Measurements from ENCODE around the gene AGA. TPM values are rescaled to one million over a fixed set of nuclear protein-coding genes. Genes with fewer than 3 reads are reported as not detected.

The AGA gene
- total RNA-seq, 2 donors from 2014 or later, result 14.8 to 15.1 TPM

DNA sequence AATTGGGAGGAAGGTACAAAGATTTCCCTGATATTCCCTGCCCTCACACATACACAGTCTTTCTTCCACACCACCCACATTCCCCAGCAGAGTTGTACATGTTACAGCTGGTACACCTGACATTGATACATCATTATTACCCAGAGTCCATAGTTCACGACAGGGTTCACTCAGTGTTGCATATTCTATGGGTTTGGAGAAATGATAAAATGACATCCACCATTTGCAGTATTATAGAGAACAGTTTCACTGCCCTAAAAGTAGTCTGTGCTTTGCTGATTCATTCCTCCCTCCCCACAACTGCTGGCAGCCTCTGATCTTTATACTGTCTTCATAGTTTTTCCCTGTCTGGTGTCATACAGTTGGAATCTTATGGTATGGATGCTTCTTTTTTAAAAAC is 15.0 kb downstream of the AGA start:
- H3K36me3 Mint-ChIP-seq, result no peaks in the 10 kb centered on the region
- no peak for DNase-seq (ENCODE audit: low spot score)
- H3K9me3 Mint-ChIP-seq, result no peaks in the 10 kb centered on the region
- no peak for ATAC-seq
- H3K4me1 Mint-ChIP-seq (ENCODE audit: low read depth in 2 of 2), result no peaks in the 10 kb centered on the region
- H3K27ac Mint-ChIP-seq, result no peak overlapping the region
- no peak overlapping the region for H3K4me3 Mint-ChIP-seq
- H3K27me3 Mint-ChIP-seq, result peaks cover 0 to 4% of the 10 kb centered on the region in 2 donors

- Mint-ChIP-seq H3K36me3 (peaks cover 10% of the 10 kb centered on the region), H3K27ac (no peak overlapping the region), H3K4me1 (ENCODE audit: low read depth in 2 of 2) (no peaks in the 10 kb centered on the region), H3K9me3 (peaks cover 4% of the 10 kb centered on the region), H3K4me3 (no peak overlapping the region), H3K27me3 (peaks cover 8 to 11% of the 10 kb centered on the region in 2 donors)
- ATAC-seq (no peak), DNase-seq (ENCODE audit: low spot score) (no peak)
Observed at GRCh38 chr4:177419434-177419833, 22.8 kb downstream of the AGA start.

DNA sequence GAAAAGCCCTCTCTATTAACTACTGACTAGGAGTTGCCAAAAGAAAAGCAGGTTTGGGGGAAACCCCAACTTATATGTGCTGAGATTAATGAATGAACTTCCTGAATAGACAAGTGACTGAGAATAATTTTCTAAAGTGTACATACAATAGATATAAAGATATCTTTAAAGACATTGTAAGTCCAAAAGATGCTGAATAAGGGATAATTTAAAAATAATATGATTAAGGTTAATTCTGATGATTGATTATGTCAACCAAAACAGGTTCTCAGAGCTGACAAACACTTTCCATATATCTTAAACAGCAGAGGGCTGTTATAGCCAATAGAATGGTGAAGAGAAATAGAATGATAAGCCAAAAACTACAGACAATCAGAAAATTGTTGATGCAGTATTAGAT is 28.6 kb downstream of the AGA start:
- Mint-ChIP-seq H3K27ac (no peak overlapping the region), H3K9me3 (no peaks in the 10 kb centered on the region), H3K4me1 (ENCODE audit: low read depth in 2 of 2) (no peaks in the 10 kb centered on the region), H3K36me3 (no peaks in the 10 kb centered on the region), H3K4me3 (no peak overlapping the region), H3K27me3 (peaks cover 0 to 2% of the 10 kb centered on the region in 2 donors)
- no peak for DNase-seq (ENCODE audit: low spot score)
- ATAC-seq, result no peak

GRCh38 chr4:177413076-177413475 is 29.2 kb downstream of the AGA start:
- DNase-seq (ENCODE audit: low spot score), result no peak
- H3K4me3 Mint-ChIP-seq, result no peak overlapping the region
- no peaks in the 10 kb centered on the region for H3K9me3 Mint-ChIP-seq
- no peaks in the 10 kb centered on the region for H3K4me1 Mint-ChIP-seq (ENCODE audit: low read depth in 2 of 2)
- no peak overlapping the region for H3K27ac Mint-ChIP-seq
- ATAC-seq, result no peak
- H3K36me3 Mint-ChIP-seq, result no peaks in the 10 kb centered on the region
- peaks cover 0 to 2% of the 10 kb centered on the region in 2 donors for H3K27me3 Mint-ChIP-seq

- Mint-ChIP-seq H3K27me3 (peaks cover 0 to 2% of the 10 kb centered on the region in 2 donors), H3K9me3 (no peaks in the 10 kb centered on the region), H3K4me1 (ENCODE audit: low read depth in 2 of 2) (no peaks in the 10 kb centered on the region), H3K36me3 (no peaks in the 10 kb centered on the region), H3K4me3 (no peak overlapping the region), H3K27ac (no peak overlapping the region)
- DNase-seq (ENCODE audit: low spot score) (no peak), ATAC-seq (no peak)
Observed at GRCh38 chr4:177411996-177412395, 30.2 kb downstream of the AGA start.

- H3K4me3 Mint-ChIP-seq, result no peak overlapping the region
- ATAC-seq (no peak), DNase-seq (ENCODE audit: low spot score) (no peak)
- H3K9me3 Mint-ChIP-seq, result no peaks in the 10 kb centered on the region
- H3K4me1 Mint-ChIP-seq (ENCODE audit: low read depth in 2 of 2), result no peaks in the 10 kb centered on the region
- H3K36me3 Mint-ChIP-seq, result no peaks in the 10 kb centered on the region
- H3K27ac Mint-ChIP-seq, result no peak overlapping the region
- H3K27me3 Mint-ChIP-seq, result peaks cover 0 to 1% of the 10 kb centered on the region in 2 donors
Observed at GRCh38 chr4:177410566-177410965, 31.7 kb downstream of the AGA start.

DNA sequence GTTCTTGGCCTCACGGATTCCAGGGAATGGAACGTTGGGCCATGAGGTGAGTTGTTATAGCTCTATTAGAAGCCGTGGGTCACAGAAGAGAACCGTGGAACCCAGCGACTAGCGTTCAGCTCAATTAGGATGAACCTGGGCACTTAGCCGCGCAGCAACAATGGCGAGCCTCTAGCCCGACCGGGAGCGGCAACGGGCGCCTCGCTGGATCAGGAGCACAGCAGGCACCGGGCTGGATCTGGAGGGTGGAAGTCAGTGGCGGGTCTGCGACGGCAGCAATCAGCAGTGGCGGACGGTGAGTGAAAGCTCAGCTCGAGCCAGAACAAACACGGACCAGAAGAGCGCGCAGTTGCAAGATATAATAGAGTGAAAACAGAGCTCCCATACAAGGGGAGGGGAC is 34.2 kb downstream of the AGA start:
- Mint-ChIP-seq H3K4me1 (ENCODE audit: low read depth in 2 of 2) (peaks cover 0 to 8% of the 10 kb centered on the region in 2 donors), H3K27me3 (no peaks in the 10 kb centered on the region)

DNA sequence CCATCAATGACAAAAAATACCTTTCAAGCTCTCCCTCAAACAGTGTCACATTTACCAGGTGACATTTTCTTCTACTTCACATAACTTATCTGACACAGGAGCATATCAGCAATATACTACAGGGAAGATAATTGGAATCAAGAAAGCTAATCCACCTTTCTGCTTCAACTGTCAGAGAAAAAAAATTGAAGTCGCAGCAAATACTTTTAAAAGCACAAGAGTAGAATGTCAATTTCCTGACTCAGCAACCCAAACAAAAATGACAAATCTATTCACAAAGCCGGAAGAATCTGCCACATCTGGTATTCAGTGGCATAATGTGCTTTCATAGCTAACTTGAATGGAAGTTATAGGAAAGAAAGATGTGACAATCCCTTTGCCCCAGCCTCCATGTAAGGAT is 36.7 kb downstream of the AGA start:
- H3K36me3 Mint-ChIP-seq, result no peaks in the 10 kb centered on the region
- no peak for ATAC-seq
- H3K4me1 Mint-ChIP-seq (ENCODE audit: low read depth in 2 of 2), result peaks cover 16 to 23% of the 10 kb centered on the region in 2 donors
- no peaks in the 10 kb centered on the region for H3K9me3 Mint-ChIP-seq
- no peaks in the 10 kb centered on the region for H3K27me3 Mint-ChIP-seq
- no peak overlapping the region for H3K4me3 Mint-ChIP-seq
- no peak for DNase-seq (ENCODE audit: low spot score)
- H3K27ac Mint-ChIP-seq, result no peak overlapping the region

More for the DNA sequence above, 34.2 kb downstream of the AGA start:
- H3K27ac Mint-ChIP-seq, result no peak overlapping the region
- no peaks in the 10 kb centered on the region for H3K9me3 Mint-ChIP-seq
- DNase-seq (ENCODE audit: low spot score), result no peak
- no peak overlapping the region for H3K4me3 Mint-ChIP-seq
- ATAC-seq, result no peak
- H3K36me3 Mint-ChIP-seq, result no peaks in the 10 kb centered on the region

- Mint-ChIP-seq H3K4me1 (ENCODE audit: low read depth in 2 of 2) (peaks cover 21 to 29% of the 10 kb centered on the region in 2 donors), H3K36me3 (no peaks in the 10 kb centered on the region), H3K4me3 (no peak overlapping the region), H3K27ac (no peak overlapping the region), H3K27me3 (no peaks in the 10 kb centered on the region), H3K9me3 (no peaks in the 10 kb centered on the region)
- ATAC-seq (no peak), DNase-seq (ENCODE audit: low spot score) (no peak)
Observed at GRCh38 chr4:177404986-177405385, 37.3 kb downstream of the AGA start.

DNA sequence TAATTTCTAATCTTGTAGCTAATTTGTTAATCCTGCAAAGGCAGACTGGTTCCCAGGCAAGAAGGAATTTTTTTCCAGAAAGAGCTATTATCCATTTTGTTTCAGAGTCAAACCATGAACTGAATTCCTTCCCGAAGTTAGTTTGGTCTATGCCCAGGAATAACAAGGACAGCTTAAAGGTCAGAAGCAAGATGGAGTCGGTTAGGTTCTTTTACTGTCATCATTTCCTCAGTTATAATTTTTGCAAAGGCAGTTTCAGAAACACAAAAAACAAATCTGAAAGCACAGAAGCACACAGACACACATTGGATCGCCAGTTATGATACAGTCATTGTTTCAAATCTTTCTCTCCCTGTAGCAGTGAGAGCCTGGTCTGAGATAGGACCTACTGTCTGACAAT is 37.9 kb downstream of the AGA start:
- DNase-seq (ENCODE audit: low spot score), result no peak
- Mint-ChIP-seq H3K9me3 (no peaks in the 10 kb centered on the region), H3K27me3 (no peaks in the 10 kb centered on the region), H3K36me3 (no peaks in the 10 kb centered on the region), H3K27ac (peak overlapping the region in 1 of 2 donors; percentile 9), H3K4me1 (ENCODE audit: low read depth in 2 of 2) (peaks cover 28 to 33% of the 10 kb centered on the region in 2 donors), H3K4me3 (no peak overlapping the region)
- ATAC-seq, result no peak

- DNase-seq (ENCODE audit: low spot score), result no peak
- no peak for ATAC-seq
- Mint-ChIP-seq H3K9me3 (no peaks in the 10 kb centered on the region), H3K27me3 (no peaks in the 10 kb centered on the region), H3K27ac (peak overlapping the region in 1 of 2 donors; percentile 9), H3K4me3 (no peak overlapping the region), H3K4me1 (ENCODE audit: low read depth in 2 of 2) (peaks cover 28 to 33% of the 10 kb centered on the region in 2 donors), H3K36me3 (no peaks in the 10 kb centered on the region)
Observed at GRCh38 chr4:177403746-177404145, 38.5 kb downstream of the AGA start.

- H3K4me3 Mint-ChIP-seq, result peak overlapping the region; percentile 74
- no peaks in the 10 kb centered on the region for H3K9me3 Mint-ChIP-seq
- ATAC-seq, result peak in 1 of 2 donors; percentile 50
- no peaks in the 10 kb centered on the region for H3K36me3 Mint-ChIP-seq
- H3K27ac Mint-ChIP-seq, result peak overlapping the region; percentile 65 to 89
- H3K4me1 Mint-ChIP-seq (ENCODE audit: low read depth in 2 of 2), result peaks cover 28 to 33% of the 10 kb centered on the region in 2 donors
- no peak for DNase-seq (ENCODE audit: low spot score)
- H3K27me3 Mint-ChIP-seq, result no peaks in the 10 kb centered on the region
Observed at GRCh38 chr4:177401658-177402273, 40.5 kb downstream of the AGA start.

GRCh38 chr4:177400030-177400429 is 42.2 kb downstream of the AGA start:
- no peaks in the 10 kb centered on the region for H3K27me3 Mint-ChIP-seq
- H3K9me3 Mint-ChIP-seq, result no peaks in the 10 kb centered on the region
- H3K36me3 Mint-ChIP-seq, result no peaks in the 10 kb centered on the region
- DNase-seq (ENCODE audit: low spot score), result no peak
- peak overlapping the region; percentile 32 to 50 for H3K27ac Mint-ChIP-seq
- peak overlapping the region; percentile 54 for H3K4me3 Mint-ChIP-seq
- no peak for ATAC-seq
- peaks cover 28 to 33% of the 10 kb centered on the region in 2 donors for H3K4me1 Mint-ChIP-seq (ENCODE audit: low read depth in 2 of 2)

DNA sequence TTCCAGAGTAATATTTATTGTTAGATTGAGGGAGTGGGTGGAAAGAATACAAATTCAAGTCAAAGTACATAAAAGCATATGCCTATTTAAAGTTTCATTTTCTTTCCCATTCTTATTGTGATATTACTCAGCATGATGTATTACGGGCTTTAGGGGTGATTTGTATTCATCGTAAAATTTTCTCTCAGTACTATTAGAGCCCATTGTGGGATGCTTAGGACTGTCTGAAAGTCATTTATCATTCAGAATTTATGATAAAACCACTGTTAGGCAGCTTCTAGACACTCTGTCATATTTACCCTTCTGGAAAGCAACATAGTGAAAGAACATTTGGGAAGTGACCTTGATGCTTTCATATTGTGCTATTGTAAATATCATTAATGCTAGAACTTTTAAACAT is 45.9 kb downstream of the AGA start:
- peaks cover 21 to 23% of the 10 kb centered on the region in 2 donors for H3K4me1 Mint-ChIP-seq (ENCODE audit: low read depth in 2 of 2)
- ATAC-seq, result no peak
- H3K4me3 Mint-ChIP-seq, result no peak overlapping the region
- H3K27ac Mint-ChIP-seq, result no peak overlapping the region
- H3K36me3 Mint-ChIP-seq, result no peaks in the 10 kb centered on the region
- no peaks in the 10 kb centered on the region for H3K9me3 Mint-ChIP-seq
- no peaks in the 10 kb centered on the region for H3K27me3 Mint-ChIP-seq
- DNase-seq (ENCODE audit: low spot score), result no peak

- Mint-ChIP-seq H3K4me3 (no peak overlapping the region), H3K9me3 (no peaks in the 10 kb centered on the region), H3K27me3 (peaks cover 2 to 7% of the 10 kb centered on the region in 2 donors), H3K4me1 (ENCODE audit: low read depth in 2 of 2) (peaks cover 8% of the 10 kb centered on the region in 2 donors), H3K27ac (no peak overlapping the region), H3K36me3 (no peaks in the 10 kb centered on the region)
- DNase-seq (ENCODE audit: low spot score), result no peak
- ATAC-seq, result peak; percentile 28 to 36
Observed at GRCh38 chr4:177393236-177393635, 49.0 kb downstream of the AGA start.

Measured in natural killer cell treated with Interleukin-12 subunit alpha and Interleukin-12 subunit beta and Interleukin-15 and Interleukin-18, amount 100 ng/mL, for 72 hours (primary cell).